ENCODE measurements around the gene UBR3.

DNA sequence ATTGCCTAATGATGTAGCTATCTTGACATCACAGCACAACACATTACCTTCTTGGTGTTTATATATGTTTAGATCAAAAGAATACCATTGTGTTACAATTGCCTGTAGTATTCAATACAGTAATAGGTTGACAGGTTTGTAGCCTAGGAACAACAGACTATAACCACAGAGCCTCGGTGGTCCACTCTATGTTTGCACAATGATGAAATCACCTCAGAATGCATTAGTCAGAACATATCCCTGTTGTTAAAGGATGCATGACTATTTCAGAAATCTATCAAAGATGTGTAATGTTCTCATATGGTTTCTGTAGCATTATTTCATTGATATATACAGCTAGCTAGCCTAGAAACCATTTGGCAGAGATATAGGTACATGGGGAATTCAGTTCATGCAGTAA lies 11.4 kb upstream of the UBR3 start:
- no peak for TF ChIP-seq POLR2A (IDR thresholded peaks at IDR 0.05)
- TF ChIP-seq, protein P1, sequence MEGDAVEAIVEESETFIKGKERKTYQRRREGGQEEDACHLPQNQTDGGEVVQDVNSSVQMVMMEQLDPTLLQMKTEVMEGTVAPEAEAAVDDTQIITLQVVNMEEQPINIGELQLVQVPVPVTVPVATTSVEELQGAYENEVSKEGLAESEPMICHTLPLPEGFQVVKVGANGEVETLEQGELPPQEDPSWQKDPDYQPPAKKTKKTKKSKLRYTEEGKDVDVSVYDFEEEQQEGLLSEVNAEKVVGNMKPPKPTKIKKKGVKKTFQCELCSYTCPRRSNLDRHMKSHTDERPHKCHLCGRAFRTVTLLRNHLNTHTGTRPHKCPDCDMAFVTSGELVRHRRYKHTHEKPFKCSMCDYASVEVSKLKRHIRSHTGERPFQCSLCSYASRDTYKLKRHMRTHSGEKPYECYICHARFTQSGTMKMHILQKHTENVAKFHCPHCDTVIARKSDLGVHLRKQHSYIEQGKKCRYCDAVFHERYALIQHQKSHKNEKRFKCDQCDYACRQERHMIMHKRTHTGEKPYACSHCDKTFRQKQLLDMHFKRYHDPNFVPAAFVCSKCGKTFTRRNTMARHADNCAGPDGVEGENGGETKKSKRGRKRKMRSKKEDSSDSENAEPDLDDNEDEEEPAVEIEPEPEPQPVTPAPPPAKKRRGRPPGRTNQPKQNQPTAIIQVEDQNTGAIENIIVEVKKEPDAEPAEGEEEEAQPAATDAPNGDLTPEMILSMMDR (IDR thresholded peaks at IDR 0.05), result no peak
